KG1 (cell line): ENCODE results near the gene ZCRB1.
A peak's percentile ranks its signal among the peaks of the same experiment; 100 is the strongest.
"Not testable (repeated sequence)": the region's sequence is repeated elsewhere in the genome, so short reads cannot be mapped to it uniquely, and the experiment has no call there.

Experiments used
- DNase-seq: peaks from one replicate; lab custom pipeline; 2025; lab: John Stamatoyannopoulos, UW

ZCRB1 gene, protein sequence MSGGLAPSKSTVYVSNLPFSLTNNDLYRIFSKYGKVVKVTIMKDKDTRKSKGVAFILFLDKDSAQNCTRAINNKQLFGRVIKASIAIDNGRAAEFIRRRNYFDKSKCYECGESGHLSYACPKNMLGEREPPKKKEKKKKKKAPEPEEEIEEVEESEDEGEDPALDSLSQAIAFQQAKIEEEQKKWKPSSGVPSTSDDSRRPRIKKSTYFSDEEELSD

DNA sequence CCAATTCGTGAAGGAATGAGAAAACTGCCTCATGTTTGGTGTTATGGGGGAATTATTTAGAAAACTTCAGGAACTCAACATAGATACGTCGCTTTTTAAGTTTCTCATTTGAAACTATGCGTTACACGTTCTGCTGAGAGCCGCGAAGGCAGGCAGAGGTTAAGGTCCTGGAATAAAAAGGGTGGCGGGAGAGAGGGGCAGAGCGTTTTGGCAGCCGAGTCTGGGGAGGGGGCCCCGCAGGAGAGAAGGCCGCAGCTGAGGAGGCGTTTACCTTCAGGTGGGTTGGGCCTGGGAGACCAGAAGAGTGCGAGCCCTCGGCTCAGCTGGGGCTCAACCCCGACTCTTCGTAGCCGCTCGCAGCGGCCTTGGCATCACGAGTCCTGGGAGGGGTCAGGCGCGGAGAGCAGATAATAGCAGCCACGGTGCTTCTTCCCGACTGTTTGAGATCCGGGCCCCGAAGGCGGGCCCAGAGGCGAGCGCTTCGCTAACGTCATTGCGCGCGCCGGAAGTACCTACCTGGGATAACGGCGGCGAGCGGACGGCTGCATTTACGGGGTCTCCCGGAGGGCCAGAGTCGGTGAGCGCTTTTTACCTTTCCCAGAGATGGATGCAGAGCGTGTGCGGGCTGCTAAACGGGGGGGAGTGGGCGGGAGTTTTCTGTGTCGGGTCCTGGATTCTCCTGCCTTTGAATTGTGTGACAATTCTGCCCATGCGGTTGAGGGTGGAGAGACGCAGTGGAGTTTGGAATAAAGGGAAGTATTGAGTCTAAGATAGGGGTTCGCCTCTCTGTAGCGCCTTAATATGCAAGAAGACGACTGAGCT, at the start of gene ZCRB1, which contains the start of gene PPHLN1:
Gene ZCRB1, minus strand, starts transcription at position 442 of the 822 bp plus-strand sequence. CDS start 1,992 bp downstream, outside the sequence.
Gene PPHLN1, plus strand, starts transcription at position 515 of the 822 bp plus-strand sequence. CDS start 9,736 bp downstream, outside the sequence.
- peak; percentile 69 for DNase-seq

DNA sequence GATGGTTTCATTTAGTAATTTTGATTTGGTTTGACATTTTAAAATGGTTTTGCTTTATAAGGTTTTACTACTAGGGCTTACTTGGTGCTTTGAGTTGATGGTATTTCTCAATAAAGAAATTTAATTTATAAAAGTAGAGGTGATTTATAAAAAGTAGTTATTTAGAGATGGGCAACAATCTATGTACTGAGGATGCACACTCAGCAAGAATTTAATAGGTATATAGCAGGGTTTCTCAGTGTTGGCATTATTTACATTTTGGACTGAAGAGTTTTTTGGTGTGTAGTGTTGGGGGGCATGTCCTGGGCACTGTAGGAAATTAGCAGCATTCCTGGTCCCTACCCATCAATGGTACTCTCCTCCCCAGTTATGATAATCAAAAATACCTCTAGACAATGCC, 47.8 kb upstream of the ZCRB1 start:
- no peak for DNase-seq

DNA sequence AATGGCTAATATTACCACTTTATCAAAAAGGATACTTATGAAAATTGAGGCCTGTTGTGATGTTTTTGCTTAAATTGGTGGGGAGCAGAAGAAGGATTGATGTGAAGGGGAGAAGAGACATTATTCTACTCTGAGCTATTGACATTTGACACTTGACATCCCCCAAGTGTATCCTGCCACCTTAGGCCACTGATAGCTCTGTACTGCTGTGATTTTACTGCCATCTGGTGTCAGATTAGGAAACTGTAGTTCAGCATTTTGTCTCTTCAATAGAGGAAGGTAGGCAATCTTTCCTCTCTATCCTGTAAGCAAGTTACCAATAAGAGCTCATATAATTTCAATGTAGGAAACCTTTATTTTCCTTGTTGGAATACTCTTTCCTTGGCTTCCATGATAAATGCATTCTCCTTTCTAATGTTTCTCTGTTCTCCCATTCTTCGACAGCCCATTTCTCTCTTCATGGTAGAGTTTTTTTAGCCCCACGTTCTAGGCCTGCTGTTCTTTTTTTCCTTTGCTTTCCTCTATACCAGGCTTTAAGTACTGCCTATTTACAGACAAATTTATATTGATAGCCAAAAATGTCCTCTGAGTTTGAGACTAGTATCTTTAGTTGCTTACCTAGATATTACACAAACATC, 46.4 kb upstream of the ZCRB1 start:
- DNase-seq, result peak; percentile 53

DNA sequence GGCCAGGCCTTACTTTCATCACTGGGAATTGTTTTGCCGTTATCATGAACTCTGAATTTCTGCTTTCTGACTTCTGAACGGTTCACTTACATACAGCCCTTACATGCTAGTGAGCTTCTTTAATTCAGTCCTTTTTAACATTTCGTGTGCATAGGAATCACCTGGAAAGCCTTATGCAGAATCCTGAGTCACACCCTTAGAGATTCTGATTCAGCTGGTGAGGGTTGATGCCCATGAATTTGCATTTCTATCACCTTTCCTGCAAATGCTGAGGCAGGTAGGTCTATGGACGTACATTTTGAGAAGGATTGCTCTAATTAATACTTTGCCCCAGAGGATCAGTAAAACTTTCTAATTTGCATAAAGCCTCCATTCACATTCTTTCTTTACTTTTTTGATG, 44.1 kb upstream of the ZCRB1 start:
- DNase-seq, result no peak

DNA sequence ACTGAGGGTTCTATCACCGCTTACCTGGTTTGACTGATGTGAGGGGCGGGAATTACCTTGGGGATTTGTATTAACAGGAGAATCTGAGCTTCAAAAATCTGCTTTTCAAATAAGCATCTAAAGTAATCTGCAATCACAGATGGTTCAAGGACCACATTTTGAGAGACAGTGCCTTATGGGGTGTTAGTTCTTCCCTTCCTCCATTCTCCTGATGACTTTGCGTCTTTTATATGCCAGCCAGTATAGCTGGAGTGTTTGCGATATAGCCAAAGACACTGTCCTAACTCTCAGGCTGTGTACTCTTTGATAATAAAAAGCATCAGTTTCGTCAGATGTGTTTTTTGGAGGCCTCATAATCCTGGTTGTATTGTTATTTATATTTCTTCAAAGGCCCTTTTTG, 39.6 kb upstream of the ZCRB1 start:
- DNase-seq, result no peak

DNA sequence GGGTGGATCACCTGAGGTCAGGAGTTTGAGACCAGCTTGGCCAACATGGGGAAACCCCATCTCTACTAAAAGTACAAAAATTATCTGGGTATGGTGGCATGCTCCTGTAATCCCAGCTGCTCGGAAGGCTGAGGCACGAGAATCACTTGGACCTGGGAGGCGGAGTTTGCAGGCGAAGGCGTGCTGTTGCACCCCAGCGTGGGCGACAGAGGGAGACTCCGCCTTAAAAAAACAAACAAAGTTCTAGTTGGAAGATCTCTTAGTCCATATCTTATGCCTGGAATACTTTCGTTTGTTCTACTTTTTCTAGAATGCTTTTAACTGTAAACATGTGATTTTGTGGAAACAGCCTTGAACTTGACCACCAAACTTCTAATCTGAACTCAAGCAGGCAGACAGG, 38.8 kb upstream of the ZCRB1 start:
- DNase-seq, result no peak

DNA sequence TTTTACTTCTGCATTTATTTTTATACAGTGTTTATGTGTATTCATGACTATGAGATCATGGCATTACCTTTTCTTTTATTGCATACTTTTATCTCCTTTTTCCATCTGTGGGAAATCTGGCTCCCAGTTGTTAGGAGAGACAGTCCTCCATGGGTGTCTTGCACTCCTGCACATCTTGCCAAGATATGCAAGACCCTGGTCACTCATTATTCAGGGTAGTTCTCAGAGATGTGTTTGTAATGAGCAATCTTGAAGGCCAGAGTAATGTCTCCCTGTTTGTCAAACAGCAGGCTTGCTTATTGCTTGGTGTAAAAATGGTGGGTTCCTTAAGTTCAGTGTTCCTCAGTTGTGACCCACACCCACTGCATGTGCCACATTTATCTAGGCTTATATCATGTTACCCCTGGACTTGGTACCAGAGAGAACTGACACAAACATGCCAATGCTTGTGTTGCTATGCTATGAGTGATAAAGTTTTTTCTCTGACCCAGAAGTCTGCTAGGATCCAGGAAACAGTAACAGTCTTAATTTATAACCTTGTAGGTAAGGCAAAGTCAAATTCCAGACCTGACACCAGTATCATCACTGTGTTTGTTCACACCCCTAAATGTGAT, 36.9 kb upstream of the ZCRB1 start:
- DNase-seq, result no peak

DNA sequence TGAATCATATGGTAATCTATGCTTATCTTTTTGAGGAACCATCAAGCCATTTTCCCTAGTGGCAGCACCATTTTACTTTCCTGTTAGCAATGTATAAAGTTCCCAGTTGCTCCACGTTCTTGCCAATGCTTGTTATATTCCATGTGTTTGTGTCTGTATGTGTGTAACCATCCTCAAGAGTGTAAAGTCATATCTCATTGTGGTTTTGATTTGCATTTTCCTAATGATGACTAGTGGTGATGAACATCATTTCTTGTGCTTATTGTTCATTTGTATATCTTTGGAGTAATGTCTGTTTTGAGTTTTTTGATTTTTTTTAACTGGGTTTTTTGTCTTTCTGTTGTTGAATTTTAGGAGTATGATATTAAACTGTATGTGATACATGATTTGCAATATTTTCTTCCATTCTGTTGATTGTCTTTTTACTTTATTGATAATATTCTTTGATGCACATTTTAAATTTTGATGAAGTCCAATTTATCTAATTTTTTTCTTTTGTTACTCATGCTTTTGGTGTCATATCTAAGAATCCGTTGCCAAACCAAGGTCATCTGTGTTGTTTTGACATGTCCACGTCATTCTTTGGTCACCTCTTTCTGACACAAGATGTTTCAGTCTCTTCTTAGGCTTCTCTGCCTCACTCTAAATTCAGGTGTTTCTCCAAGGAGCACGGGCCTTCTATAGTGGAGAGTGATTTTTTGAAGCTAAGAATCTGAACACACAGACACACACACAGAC, 36.2 kb upstream of the ZCRB1 start:
- no peak for DNase-seq

DNA sequence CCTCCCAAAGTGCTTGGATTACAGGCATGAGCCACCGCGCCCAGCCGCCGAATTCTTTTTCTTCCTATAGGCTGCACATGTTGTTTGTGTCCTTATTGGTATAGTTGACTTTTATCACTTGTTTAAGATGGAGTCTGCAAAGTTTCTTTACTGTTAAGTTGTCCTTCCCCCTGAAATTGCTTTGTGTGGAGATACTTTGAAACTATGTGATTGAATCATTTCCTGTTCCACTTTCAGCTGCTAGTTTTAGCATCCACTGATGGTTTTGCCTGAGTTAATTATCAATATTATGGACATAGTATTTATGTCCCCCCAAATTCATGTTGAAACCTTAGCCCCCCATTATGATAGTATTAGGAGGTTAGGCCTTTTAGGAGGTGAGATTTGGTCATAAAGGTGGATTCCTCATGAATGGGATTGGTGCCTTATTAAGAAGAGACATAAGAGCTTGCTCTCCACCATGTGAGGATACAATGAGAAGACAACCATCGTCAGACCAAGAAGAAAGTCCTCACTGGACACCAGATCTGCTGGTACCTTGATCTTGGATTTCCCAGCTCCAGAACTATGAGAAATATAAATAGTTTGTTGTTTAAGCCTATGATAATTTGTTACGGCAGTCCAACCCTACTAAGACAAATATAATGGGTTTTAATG, 35.0 kb upstream of the ZCRB1 start:
- no peak for DNase-seq

DNA sequence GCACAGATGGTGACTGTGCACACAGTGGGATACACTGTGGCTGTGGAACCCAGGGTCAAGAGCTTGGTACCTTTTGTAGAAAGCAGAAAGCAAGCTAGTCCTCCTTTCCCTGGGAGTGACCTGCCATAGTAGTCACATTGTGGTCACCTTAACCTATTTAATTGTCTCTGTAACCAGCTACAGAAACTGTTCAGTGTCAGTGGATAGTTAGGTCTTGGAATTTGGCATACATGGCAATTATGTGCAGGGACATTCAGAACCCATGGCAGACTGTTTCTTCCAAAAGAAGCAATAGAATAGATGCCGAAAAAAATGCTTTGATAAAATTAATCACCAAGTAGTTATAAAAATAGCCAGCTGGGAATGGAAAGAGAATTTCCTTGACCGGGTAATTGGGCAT, 30.4 kb upstream of the ZCRB1 start:
- DNase-seq, result no peak

DNA sequence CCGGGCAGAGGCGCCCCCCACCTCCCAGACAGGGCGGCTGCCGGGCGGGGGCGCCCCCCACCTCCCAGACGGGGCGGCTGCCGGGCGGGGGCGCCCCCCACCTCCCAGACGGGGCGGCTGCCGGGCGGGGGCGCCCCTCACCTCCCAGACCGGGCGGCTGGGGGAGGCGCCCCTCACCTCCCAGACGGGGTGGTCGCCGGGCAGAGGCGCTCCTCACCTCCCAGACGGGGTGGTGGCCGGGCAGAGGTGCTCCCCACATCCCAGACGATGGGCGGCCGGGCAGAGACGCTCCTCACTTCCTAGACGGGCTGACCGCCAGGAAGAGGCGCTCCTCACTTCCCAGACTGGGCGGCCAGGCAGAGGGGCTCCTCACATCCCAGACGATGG, 24.1 kb upstream of the ZCRB1 start:
- not testable (repeated sequence) for DNase-seq

DNA sequence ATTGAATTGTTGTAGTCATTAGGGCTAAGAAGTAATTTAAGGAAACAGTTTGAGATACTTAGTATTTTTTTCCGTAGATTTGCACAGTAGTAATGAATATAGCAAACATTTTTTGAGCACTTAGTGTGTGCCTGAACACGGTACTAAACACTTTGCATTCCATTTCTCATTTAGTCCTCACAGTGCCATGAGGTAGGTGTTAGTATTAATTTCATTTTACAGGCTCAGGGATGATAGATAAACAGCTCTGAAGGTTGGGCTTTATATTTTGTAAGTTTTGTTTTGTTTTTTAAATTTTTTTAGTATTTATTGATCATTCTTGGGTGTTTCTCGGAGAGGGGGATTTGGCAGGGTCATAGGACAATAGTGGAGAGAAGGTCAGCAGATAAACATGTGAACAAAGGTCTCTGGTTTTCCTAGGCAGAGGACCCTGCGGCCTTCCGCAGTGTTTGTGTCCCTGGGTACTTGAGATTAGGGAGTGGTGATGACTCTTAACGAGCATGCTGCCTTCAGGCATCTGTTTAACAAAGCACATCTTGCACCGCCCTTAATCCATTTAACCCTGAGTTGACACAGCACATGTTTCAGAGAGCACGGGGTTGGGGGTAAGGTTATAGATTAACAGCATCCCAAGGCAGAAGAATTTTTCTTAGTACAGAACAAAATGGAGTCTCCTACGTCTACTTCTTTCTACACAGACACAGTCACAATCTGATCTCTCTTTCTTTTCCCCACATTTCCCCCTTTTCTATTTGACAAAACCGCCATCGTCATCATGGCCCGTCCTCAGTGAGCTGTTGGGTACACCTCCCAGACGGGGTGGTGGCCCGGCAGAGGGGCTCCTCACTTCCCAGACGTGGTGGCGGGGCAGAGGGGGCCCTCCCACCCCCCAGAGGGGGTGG, 23.5 kb upstream of the ZCRB1 start:
- DNase-seq, result not testable (repeated sequence)

DNA sequence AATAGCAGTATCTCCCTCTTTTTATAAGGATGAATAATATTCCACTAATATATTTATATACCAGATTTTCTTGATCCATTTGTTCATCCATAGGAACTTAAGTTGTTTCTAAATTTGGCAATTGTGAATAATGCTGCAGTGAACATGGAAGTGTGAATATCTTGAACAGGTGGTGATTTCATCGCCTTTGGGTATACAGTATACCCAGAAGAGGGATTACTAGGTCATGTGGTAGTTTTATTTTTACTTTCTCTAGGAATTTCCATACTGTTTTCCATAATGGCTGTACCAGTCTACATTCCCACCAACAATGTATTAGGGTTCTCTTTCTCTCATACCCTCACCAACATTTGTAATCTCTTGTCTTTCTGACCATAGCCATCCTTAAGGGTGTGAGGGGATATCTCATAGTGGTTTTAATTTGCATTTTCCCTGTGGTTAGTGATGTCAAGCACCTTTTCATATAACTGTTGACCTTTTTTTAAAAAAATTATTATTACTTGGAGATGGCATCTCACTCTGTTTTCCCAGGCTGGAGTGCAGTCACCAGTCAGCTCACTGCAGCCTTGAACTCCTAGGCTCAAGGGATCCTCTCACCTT, 20.6 kb upstream of the ZCRB1 start:
- no peak for DNase-seq

DNA sequence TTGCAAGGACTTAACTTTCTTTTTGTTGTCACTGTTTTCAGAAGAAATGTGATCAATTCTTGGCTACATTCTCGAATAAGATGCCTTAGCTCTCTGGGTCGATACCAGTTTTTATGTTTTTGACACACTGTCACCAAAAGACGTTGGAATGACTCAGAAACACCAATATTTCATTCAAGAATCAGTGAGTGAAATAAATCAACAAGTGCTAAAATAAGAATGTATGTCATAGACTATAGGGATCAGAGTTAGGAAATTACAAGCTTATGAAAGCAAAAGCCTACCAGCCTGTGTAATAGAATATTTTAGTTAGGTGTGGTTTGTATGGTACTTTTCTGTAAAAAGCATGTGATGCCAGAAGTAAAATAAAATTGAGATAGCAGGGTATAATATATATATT, 17.8 kb upstream of the ZCRB1 start:
- DNase-seq, result no peak

DNA sequence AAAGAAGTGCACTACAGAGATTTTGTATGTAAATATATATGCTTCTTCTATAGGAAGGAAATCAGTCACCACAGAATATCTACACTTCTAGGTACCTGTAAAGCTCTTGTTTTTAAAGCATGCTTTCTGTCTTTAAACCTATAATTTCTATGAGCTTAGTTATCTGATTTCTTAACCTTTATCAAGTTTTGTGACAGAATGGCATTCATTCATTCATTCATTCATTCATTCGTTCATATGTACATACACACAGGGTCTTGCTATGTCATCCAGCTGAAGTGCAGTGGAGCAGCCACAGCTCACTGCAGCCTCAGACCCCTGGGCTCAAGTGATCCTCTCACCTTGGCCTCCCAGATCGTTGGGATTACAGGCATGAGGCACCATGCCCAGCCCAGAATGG, 16.1 kb upstream of the ZCRB1 start:
- DNase-seq, result no peak

DNA sequence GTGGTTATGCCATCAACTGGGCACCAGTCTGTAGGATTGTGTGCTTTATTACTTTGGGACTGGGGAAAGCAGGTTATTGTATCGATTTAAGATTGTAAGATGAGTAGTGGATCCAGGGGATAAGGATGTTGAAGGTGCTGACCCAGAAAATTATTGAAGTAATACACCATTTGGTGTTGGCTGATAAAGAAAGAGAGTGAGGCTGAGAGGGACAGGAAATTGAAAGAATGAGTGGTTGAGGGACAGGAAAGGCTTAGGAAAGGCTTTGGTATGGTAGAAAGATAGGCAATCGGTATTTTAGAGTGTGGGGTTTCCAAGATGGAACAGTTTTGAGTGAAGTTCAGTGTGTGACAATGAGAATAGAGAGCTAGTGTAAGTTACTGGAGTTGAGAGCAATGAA, 12.4 kb upstream of the ZCRB1 start:
- no peak for DNase-seq

DNA sequence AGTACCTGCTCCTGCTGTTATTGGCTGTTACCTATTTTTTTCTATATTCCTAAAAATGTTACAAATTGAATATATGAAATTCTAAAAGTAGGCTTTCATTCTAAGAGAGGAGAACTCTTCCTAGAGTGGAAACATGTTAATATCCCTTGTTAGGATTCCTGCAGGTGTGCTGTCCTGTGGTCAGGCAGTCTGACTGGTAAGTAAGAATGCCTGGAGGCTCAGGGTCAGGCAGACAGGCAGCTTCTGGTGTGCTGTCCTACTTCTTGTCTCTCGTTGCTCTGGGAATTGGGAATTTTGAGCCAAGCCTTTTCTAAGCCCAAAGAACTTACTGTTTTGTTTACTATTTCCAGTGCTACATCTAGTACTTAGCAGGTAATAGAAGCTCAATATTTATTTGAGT, 10.4 kb upstream of the ZCRB1 start:
- no peak for DNase-seq

DNA sequence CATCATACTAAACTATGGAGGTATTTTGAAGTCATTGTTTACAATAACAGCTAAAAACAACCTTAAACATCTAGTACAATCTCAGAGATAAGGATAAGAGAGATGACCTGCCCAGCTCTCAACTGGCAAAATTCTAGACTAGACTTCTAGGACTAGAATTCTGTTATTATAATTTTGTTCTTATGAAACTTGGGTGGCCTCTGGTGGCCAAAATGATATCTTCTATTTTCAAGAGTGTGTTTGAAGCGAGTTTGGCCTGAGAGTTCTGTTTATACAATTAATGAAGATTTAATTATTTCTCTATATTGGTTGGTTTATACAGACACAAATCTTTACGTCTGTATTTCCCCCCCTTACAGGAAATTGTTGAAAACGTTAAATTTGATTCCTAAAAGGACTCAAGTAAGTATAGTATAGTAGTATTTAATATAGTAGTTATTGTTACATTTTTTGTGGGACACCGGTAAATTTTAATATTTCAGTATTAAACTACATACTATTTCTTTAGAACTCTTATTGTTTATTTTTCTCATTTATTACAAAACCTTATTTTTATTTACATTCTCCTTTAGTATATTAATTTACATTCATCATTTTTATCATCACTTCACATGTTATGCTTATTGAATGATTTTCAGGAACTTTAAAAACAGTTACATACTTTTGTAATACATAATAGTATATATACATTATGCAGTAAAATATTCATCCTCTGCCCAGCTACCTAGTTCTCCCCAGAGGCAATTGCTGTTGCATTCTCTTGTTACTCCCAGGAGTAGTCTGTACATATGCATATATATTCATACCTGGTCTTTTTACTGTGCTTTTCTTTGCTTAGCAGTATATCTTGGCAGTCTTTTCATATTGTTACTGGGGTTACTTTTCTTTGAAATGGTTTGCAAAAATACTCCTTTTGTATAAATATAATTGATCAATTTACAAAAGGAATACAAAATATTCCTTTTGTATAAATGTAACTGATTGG, 6.7 kb upstream of the ZCRB1 start:
- peak; percentile 10 for DNase-seq

DNA sequence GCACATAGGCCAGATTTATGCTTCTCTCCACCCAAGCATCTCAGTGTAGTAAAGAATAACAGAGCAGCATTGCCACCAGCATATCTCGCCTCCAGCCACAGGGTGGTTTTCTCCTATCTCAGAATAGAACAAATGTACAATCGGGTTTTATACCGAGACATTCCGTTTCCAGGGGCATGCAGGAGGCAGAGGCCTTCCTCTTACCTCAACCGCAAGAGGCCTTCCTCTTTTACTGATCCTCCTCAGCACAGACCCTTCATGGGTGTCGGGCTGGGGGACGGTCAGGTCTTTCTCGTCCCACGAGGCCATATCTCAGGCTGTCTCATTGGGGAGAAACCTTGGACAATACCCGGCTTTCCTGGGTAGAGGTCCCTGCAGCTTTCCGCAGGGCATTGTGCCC, 4.2 kb upstream of the ZCRB1 start:
- peak; percentile 30 for DNase-seq
